ENCODE measurements around the gene FAM171A1.
"Not testable (repeated sequence)": the region's sequence is repeated elsewhere in the genome, so short reads cannot be mapped to it uniquely, and the experiment has no call there.

The FAM171A1 gene

DNA sequence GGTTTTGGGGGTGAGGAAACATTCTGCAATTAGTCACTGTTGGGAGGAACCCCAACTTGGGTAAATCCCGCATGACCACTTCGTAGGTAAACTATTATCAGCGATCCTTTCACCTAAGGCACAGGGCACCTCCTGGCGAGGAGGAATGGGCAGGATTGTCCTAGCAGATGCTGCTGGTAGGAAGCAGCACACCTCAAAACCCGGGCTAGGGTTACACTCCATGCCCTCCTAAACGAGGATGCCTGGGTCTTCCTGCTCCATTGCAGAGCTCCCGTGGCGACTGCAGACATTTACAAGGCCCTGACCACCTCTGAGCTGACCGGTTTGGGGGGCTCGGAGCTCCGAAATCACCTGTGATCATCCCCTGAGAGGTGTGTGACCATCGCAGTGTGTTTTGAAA, 92.3 kb downstream of the FAM171A1 start:
- no peak for DNase-seq

DNA sequence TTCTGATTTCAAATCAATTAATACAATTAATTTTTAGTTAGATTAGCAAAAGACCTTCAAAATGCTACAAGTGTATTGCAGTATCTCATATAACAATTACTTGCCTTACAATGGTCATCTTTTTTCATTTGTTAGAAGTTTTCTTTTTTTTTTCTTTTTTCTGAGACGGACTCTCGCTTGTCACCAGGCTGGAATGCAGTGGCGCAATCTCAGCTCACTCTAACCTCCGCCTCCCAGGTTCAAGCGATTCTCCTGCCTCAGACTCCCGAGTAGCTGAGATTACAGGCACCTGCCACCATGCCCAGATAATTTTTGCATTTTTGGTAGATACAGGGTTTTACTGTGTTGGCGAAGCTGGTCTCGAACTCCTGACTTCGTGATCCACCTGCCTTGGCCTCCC, 95.0 kb downstream of the FAM171A1 start:
- DNase-seq: not testable (repeated sequence)

DNA sequence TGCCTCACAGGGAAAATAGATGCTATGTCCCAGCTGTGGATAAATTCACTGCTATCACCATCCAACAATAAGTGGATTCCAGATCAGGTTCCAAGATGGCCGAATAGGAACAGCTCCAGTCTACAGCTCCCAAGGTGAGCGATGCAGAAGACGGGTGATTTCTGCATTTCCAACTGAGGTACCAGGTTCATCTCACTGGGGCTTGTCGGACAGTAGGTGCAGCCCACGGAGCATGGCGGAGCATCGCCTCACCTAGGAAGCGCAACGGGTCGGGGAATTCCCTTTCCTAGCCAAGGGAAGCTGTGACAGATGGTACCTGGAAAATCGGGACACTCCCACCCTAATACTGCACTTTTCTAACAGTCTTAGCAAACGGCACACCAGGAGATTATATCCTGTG, 101.3 kb downstream of the FAM171A1 start:
- DNase-seq: not testable (repeated sequence)

DNA sequence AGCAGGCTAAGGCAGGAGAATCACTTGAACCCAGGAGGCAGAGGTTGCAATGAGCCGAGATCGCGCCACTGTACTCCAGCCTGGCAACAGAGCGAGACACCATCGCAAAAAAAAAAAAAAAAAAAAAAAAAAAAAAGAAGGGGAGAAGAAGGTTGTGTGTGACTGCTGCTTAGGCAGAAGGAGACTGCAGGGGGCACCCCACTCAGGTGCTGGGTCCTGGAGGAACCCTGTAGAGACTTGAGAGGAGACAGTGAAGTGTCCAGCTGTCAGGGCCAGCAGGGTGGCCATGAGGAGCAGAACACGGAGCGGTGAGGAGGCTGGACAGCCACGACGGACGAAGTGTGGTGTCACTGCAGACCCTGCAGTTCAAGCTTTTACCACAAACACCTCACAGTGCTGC, 103.6 kb downstream of the FAM171A1 start:
- no peak for DNase-seq

DNA sequence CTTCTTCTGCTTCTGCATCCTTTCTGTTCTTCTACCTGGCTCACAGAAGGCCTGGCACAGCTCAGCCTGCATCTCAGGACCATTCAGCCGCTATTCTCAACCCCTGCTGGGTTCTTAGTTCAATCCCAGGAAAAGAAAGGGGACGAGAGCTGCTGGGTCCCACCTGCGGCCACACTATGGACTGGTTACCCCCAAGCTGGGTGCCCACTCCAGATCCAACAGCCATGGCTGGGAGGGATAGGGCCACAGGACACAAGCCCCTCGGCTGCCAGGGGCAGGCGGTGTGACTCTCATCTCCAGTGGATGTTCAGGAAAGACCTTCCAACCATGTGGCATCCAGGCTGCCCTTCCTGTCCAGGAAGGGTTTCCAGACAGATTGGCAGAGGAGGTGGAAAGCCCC, 105.0 kb downstream of the FAM171A1 start:
- no peak for DNase-seq

DNA sequence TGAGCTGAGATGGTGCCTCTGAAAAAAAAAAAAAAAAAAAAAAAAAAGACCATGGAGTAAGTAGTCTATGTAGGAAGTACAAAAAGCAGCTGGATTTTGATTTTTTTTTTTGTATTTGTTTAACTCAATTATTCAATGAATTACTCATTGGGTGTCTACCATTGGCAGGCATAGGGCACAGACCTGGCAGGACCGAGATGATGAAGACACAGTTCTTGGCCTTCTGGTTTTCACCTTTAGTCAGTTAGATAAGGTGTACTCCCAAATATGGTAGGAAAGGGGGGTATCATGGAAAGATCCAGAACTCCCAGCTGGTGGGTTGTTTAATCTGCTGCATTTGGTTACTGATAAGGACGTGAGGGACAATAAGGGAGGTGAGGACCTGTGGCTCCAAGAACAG, 105.5 kb downstream of the FAM171A1 start:
- no peak for DNase-seq

DNA sequence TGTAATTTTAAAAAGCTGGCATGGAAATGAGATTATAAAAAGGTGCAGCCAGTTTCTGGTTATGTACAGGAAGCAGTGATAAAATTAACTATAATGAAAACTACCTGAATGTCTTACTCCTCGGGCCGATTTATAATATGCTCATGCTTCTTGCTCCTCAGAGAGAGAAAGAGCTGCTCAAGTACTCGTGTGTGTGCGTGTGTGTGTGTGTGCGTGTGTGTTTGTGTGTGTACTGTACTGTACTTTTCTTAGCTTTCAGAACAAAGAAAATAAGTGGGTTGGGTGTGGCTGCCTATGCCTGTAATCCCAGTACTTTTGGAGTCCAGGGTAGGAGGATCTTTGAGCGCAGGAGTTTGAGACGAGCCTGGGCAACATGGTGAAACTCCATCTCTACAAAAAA, 106.0 kb downstream of the FAM171A1 start:
- DNase-seq: no peak

DNA sequence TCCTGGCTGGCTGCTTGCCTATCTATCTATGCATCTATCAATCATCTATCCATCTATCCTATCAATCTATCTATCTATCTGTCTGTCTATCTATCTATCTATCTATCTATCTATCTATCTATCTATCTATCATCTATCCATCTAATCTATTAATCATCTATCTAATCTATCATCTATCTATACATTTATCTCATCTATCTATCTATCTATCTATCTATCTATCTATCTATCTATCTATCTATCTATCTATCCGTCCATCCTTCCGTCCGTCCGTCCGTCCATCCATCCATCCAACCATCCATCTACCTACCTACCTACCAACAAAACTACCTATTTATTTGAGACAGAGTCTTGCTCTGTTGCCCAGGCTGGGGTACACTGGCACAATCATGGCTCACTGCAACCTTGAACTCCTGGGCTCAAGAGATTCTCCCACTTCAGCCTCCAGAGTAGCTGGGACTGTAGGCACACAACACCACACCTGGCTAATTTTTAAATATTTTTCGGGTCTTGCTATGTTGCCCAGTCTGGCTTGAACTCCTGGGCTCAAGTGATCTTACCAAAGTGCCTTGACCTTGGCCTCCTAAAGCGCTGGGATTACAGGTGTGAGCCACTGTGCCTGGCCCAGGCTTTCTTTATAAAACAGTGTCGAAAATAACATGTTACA, 107.3 kb downstream of the FAM171A1 start:
- DNase-seq: no peak

DNA sequence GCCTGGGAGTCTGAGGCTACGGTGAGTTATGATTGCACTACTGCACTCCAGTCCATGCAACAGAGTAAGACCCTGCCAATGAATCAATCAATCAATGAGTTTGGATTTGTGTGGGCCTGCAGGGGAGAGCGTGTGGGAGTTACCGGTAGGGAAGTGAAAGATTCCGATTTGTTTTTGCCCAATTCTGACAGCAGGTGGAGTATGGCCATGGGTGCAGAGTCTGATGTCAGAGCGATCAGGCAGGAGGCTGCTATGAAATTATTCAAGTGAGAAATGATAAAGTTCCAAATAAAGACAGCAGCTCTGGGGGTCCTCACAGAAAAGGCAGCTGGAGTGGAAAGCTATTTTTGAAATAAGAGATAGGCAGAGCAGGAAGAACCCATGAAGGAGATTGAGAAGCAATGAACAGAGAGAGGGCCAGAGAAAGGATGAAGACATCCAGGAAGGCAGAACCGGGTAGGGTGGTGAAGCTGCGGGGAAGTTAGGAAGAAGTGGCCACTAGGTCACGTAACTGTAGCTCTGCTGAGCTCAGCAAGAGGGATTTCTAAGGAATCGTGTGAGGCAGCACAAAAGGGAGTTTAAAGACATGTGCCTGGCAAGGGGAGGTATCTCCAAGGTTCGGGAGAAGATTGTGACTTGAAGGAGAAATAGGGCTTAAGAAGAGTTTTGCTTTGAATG, 108.9 kb downstream of the FAM171A1 start:
- no peak for DNase-seq

DNA sequence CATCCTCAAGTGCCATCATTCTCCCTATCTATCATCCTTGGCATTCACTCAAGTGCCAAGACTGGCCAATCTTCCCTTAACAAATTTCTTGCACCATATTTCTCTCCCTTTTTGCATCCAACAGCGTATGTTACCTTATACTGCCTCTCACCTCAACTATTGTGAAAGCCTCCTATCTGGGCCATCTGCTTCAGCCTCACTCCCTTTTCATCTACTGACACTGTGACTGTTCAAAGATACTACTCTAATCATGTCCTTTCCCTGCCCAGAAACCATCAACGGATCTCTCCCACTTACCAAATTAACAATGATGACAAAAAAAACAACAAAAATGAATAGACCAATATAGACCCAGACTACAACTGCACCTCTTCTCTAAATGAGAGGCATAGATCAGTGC, 112.0 kb downstream of the FAM171A1 start:
- DNase-seq: no peak

DNA sequence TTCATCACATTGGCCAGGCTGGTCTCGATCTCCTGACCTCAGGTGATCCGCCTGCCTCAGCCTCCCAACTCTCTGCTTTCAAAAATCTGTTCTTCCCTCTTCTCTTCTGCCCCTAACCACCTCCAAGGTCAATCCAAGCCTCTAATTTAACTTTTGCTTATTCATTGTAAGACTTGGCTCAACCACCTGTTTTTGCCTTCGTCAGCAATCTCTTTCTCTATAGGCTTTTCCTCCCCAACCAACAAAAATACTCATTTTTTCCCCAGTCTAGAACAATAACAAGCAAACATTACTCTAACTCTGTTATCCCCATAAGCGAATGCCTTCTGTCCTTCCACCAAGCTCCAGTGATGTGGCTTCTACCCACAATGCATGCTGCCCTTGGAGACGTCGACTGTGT, 112.8 kb downstream of the FAM171A1 start:
- DNase-seq: no peak

DNA sequence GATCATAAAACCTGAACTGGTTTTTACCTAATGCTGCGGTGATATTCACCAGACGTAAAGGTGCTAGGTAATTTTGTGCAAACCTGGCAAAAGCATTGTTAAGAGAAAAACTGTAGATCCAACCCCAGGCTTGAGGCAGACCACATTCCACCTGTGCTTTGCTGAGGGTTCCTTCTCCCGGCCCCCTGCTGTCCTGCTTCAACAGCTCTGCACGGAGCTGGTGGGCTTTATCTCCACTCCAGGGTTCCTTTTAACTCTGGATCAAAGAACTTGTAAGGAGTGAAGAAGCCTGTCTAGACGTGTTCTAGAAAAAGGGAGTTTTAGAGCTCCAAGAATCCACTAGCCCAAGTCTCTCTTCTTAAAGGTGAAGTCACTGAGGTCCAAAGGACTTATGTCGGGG, 115.1 kb downstream of the FAM171A1 start:
- DNase-seq: no peak

DNA sequence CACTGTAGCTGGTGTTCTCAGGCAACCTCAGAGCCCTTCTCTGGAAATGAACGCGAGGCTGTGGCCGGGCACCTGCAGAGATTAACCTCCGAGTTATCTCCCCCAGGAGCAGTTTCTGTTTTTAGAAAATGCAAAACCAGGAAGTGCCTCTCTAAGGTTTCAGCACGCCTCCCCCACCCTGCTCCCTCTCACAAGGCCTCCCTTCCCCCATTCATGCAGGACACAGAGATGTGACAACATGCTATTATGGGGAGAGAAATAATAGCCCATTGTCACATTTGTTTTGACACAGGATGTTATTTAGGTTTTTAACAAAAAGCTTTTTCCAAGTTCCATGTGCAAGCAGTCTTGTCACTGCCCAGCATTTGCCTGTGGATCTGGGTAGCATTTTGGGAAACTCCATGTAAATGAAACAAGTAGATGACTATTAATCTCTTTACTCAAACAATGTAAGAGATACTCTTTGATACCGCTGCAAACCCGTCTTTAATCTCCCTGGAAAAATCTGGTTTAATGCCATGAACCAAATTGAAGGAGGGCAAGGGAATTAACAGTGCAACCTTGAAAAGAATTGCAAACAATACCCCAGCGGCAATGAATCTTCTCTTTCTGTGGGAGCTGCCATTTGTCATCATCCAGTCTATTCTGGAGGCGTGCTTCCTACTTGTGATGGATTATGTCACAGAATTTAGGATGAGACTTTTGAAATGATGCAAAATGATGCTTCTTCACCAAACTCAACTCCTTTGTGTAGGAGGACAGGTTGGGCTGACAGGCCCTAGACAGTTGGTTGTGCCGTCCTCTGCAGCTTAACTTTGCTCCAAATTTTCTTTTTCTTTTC, 116.1 kb downstream of the FAM171A1 start:
- DNase-seq: no peak

DNA sequence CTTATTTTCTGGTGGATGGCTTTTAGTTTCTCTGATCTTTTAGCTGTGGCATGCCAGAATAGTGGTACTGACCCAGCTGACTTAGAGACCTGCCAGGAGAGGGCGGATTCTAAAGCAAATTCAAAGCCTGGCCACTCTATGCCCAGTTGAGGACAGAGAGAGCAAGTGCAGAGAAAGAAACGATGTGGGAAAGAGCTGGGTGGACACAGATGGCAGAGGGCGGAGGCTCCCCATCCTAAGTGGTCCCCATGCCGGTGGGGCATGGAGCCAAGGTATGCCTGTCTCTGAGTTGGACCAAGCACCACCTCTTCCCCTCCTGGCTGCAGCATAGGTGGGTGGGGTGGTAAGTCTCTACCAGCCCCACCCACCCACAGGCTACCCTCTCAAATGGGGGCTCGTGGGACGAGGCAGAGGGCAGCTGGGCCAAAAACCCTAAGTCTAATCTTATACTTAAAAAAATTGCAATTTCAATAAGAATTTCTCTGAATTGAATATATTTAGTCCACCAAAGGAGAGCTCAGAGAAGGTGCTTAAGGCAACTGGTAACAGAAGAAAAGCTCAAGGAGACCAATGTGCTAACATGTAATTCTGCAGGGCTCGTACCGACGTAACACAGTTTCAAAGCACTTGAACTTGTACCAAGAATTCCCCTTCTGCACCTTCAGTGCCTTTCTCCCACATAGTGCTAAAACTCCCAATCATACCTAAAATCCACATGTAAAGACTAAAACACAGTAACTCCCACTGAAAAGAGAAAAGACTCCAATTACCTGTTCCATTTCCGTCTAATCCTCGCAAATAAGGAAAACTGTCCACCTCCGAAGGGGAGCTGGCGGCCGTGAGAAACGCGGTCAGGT, 116.9 kb downstream of the FAM171A1 start:
- no peak for DNase-seq

DNA sequence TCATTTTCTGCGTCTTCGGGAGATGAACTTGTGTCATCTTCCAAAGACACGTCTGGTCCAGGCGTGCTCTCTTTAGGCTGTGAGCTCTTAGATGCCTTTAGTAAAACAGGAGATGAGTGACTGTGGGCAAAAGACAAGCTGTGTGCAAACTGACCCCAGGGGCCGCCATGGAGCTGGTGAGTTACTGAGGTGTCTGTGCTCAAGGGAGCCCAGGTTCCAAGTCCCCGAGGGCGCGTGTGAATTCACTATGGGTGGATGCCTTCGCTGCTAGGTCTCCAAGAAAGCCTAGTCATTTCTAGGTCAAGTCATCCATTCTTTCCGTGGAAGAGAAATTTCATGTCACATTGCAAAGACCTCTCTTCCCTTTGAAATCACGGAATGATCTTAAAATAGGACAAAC, 118.7 kb downstream of the FAM171A1 start:
- DNase-seq: no peak

DNA sequence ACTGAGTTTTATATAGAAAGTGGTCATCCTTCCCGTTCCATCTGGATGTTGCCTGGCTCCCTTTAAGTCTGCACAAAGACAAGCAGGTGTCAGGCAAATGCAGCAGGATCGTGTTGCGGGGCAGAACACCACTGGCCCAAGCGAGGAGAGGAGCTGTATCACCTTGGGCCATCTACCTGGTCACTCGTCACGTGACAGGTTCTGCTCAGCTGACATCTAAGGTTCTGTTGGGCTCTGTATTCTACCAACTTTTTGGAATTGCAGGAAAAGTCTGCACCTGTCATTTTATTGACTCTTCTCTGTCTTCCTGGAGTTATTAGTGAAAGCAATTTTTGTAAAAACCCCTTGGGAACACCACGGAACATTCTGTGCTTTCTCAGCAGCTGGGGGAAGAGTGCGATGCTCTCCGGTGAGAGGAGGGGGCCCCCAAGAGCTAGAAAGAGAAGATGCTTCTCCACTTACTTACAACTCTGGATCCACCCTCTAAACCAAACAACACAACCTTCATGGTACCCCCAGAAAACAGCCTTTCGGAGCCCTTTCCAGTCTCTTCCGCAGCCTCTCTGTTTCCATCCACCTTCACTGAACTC, 119.2 kb downstream of the FAM171A1 start:
- no peak for DNase-seq

DNA sequence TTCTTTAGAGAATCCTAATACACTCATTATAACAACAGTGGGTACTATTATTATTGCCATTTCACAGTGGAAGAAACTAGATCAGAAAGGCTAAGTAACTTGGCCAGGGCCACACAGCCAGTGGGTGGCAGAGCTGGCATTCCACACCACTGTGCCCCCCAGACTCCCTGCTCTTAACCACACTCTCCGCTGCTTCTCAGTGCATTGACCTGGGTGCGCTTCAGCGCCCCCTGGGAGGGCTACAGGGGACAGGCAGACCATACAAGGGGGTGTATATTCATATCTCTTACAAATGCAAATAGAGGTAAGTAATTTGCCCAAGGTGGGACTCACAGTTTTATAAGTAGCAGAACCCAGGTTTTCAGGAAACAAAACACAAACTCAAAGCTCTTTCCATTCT, 125.6 kb downstream of the FAM171A1 start:
- DNase-seq: no peak

DNA sequence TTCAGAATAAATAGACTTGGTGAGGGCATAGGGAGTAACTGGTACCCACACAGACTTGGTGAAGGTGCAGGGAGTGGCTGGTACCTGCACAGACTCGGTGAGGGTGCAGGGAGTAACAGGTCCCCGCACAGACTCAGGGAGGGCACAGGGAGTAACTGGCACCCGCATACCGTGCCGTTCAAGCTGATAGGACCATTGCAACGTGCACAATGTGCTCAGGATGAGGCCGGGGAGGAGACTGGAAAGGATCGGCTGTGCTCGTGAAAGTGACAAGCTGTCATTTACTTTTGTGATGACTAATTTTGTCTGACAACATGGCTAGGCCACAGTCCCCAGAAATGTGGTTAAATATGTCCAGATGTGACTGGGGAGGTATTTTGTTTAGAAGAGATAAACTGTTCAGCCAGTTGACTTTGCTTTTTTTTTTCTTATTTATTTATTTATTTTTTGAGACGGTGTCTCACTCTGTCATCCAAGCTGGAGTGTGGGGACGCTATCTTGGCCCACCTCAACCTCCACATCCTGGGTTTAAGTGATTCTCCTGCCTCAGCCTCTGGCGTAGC, 126.4 kb downstream of the FAM171A1 start:
- DNase-seq: no peak

DNA sequence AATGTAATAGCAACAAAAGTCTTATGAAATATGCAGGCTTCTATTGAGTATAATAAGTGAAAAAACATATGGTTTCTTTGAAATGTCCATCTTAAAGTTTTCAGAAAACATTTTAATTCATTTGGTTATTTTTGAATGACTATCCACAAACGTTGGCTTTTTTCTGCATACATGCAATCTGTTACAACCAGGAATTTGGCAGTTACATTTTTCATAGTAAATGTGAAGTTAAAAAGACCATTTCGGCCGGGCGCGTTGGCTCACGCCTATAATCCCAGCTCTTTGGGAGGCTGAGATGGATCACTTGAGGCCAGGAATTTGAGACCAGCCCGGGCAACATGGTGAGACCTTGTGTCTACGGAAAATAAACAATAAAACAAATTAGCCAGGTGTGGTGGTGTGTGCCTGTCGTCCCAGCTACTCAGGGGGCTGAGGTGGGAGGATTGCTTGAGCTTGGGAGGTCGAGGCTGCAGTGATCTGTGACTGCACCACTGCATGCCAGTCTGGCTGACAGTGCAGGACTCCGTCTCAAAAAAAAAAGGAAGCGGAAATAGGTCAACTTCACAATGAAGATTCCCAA, 128.7 kb downstream of the FAM171A1 start:
- DNase-seq: peak; percentile 22

DNA sequence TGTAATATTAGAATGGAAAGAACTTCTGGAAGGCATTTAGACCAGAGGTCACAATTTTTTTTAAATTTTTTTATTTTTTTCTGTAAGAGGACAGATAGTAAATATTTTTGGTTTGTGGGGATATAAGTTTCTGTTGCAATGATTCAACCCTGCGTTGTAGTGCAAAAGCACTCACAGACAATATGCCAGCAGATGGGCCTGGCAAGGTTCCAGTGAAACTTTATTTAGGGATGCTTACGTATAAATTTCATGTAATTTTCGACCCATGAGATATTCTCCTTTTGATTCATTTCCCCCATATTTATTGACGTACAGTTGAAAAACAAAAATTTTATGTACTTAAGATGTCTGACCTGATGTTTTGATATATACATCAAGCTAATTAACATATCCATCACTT, 129.8 kb downstream of the FAM171A1 start:
- DNase-seq: no peak

DNA sequence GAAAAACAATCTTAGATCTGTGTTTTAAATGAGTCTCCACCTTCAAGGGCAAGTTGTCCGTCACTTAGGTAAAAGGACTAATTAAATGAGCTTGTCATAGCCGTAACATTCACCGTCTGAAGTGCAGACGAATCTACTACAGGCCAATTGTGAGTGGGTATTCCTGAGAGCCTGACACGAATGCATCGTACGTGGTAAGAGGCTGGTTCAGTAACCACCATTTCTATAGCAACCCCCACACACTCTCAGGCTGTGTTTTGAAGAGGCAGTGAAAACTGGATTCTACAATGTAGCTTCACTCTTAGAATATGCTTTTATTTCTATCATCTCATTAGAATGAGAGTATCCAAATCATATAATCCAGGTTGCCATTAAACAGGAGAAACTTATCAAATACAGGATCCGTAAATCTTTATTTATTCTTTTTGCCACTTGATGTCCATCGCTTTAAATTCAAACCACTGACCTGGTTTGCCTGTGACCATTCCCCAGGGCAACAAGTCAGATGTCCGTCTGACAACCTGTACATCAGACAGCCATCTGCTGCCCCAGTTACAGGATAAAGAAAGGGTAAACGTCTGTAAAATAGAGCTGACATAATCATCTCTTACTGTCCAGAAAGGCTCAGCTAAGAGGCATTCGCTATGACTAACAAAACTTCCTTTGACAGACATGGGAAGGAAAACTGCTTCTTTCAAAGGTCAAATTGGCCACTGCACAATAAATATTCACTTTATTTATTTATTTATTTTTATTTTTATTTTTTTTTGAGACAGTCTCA, 132.3 kb downstream of the FAM171A1 start:
- no peak for DNase-seq

Measured in NCI-H1105 (cell line).